GM10266 (cell line): ENCODE results near the gene NAA20.

ENCODE experiments used
- DNase-seq: peaks from one replicate; pipeline ENCODE4 v3.0.0; 2012; ENCODE audit errors: extremely low spot score
- CTCF ChIP-seq: IDR thresholded peaks from 2 replicates; pipeline ENCODE4 v1.5.1; 2012; ENCODE audit warnings: mild to moderate bottlenecking, low read depth; ENCODE audit not compliant: control insufficient read depth, insufficient read depth; ENCODE audit errors: missing control alignments

Gene NAA20

DNA sequence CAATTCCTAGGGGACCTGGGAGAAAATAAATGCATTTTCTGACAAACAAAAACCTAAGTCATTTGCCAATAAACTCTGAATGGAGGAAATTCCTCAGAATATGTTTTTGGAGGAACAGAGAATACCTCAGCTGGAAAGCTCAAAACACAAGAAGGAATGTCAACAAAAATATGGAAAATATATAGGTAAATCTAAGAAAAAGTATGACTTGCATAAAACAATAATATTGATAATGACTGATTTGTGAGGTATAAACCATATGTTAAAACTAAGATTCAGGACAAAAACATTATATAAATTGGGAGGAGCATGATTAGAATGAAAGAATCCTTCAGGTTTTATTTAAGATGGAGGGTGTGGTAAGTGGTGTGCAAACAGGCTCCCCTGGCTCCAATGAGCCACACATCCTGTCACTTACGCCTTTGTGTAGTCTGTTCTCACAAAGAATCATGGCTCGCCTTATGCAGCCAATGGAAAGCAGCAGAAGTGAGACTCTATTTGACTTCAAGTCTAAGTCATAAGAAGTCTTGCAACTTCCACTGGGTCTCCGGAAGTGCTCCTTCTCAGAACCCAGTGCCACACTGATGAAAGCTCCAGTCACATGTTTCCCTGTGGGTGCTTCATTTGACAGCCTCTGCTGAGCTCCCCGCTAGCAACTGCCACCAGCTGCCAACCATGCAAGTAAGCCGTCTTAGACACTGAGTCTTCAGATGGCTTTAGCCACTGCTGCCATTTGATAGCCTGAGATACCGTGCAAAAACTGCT, 43.3 kb downstream of the NAA20 start:
- no peak for TF ChIP-seq CTCF

GRCh38 chr20:20063941-20064702, 47.0 kb downstream of the NAA20 start:
- no peak for DNase-seq
- no peak for TF ChIP-seq CTCF

More for the DNA sequence above, 43.3 kb downstream of the NAA20 start:
- no peak for DNase-seq

- no peak for DNase-seq
- TF ChIP-seq CTCF: no peak
Observed at GRCh38 chr20:20065361-20065760, 48.2 kb downstream of the NAA20 start.

GRCh38 chr20:20070871-20071726, 53.9 kb downstream of the NAA20 start:
- TF ChIP-seq CTCF: no peak
- DNase-seq: no peak

GRCh38 chr20:20073801-20074371, 56.7 kb downstream of the NAA20 start:
- TF ChIP-seq CTCF: no peak

GRCh38 chr20:20075032-20075431, 57.9 kb downstream of the NAA20 start:
- no peak for DNase-seq
- TF ChIP-seq CTCF: no peak

More at GRCh38 chr20:20073801-20074371, 56.7 kb downstream of the NAA20 start:
- DNase-seq: no peak
